Motor neuron (in vitro differentiated cells): ENCODE measurements around the gene RESP18. TPM values are rescaled to one million over a fixed set of nuclear protein-coding genes. Genes with fewer than 3 reads are reported as not detected.

Experiments
- ATAC-seq, 8 experiments: fragments of 200-7000 bp; cut with Tn5 transposase; replicated peaks in 6 of 8; 2 replicates each; pipeline ENCODE4 v1.8.0; 2021; ENCODE audit warnings: mild to moderate bottlenecking in 8 of 8, moderate library complexity in 8 of 8
- H3K27ac ChIP-seq, 2 donors: fragments of 250-450 bp; sonication (Bioruptor Pico); 2 replicates each; pipeline ENCODE4 v1.9.0; 2021; ENCODE audit warnings: antibody characterized with exemption in 2 of 2, mild to moderate bottlenecking in 2 of 2, moderate library complexity in 1 of 2
- H3K4me1 ChIP-seq, 2 donors: fragments of 250-450 bp; sonication (Bioruptor Pico); replicated peaks in 1 of 2; 2 replicates each; pipeline ENCODE4 v1.6.1; 2021; ENCODE audit warnings: antibody characterized with exemption in 2 of 2, mild to moderate bottlenecking in 2 of 2, moderate library complexity in 1 of 2
- H3K4me3 ChIP-seq, 5 donors: fragments of 250-450 bp; sonication (Bioruptor Pico); 2 replicates each; pipeline ENCODE4 v1.9.0; 2021; ENCODE audit warnings: antibody characterized with exemption in 5 of 5, mild to moderate bottlenecking in 5 of 5, moderate library complexity in 4 of 5
- WGBS, 10 experiments: fragments of 450-650 bp; shearing (Covaris generic); methylation state at CpG; one replicate each; pipeline ENCODE4 v1.0.0; 2022; 5-methylcytosine and 5-hydroxymethylcytosine counted together
- in situ Hi-C, 9 experiments: fragments of 400-800 bp; cut with MboI; loops; one replicate each; pipeline ENCODE4 v1.15.0; 2021; ENCODE audit warnings: low sequenced_read_pairs in 9 of 9, low pct_unique_long_range_greater_than_20kb in 2 of 9; ENCODE audit not compliant: unreplicated experiment in 9 of 9
- total RNA-seq, 8 experiments: library from RNA; unstranded; fragments of 300-600 nt; gene quantifications; 2 replicates each; pipeline versions ENCODE4 v1.2.3 to v1.2.4, GENCODE V29; 2022

The RESP18 gene
- total RNA-seq, 8 experiments from 2014 or later: 1.1 TPM; not detected in 7

DNA sequence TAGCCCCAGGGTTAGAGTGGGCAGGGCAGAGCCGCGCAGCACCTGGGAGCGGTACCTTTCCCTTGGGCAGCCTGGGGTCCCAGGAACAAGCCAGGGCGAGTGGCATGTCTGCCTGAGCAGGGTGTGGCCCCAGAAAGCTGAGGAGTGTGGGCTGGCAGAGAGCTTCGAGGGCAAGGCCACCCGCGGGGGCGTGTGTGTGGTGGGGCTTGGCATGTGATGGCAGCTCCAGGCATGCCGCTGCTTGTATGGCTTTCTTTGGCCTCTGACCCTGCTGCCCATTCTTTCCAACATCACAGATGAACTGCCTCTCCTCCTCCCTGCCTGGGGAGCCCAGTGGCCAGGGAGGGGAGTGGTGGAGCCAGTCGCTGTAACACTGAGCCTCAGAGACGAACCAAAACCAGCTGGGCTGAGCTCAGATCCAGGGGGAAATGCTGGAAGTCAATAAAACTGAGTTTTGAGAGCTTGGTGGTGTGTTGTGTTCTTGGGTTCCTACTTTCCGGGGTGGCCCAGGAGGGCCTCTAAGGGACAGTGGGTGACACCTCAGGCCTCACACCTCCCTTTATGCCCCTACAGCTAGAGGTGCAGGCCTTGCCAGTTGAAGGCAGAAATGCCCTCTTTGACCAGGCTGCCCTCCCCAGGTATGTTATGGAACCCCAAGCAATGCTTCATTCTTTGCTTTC, 46.0 kb downstream of the RESP18 start:
- 20 to 84% (median 78%) methylated on average over 1 to 10 of the region's 12 CpGs; no CpG with 5 or more reads in 4 of the 10 experiments for WGBS, 10 experiments
- no peak overlapping the region for H3K4me3 ChIP-seq
- in situ Hi-C loops: no loop called here
- peak in 6 of 8 experiments; percentile 2 to 43 (median 28) for ATAC-seq
- peak overlapping the region in 1 of 2 donors; percentile 44 for H3K27ac ChIP-seq
- H3K4me1 ChIP-seq: peaks cover 0 to 7% of the 10 kb centered on the region in 2 donors

DNA sequence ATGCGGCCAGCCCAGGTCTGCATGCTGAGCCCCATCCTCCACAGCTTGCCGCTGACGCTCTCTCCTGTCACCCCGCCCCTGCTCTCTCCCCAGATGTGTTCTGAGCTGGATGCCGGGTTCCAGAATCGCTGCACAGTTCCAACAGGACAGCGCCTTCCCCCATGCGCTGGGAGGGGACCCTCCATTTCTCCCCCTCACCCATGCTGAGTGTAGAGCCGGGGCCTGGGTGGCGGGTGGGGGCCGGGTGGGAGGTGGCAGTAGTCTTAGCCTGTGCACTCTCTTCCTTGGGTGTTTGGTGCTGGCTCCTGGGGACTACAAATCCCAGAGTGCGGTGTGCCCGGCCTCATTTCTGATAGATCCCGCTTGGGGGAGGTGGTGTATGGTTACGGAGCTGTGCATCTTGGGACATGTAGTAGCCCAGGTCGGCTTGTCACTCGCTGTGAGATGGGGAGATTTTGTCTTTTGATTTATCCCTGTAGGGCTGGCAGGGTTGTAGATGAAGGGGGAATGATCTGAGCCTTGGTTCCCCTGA, 46.6 kb downstream of the RESP18 start:
- peak; percentile 67 to 84 (median 80) for ATAC-seq
- in situ Hi-C loops: no loop called here
- H3K4me1 ChIP-seq: peaks cover 0 to 7% of the 10 kb centered on the region in 2 donors
- peak overlapping the region in 1 of 2 donors; percentile 58 for H3K27ac ChIP-seq
- H3K4me3 ChIP-seq: no peak overlapping the region
- 0 to 60% (median 32%) methylated on average over 1 to 4 of the region's 17 CpGs; no CpG with 5 or more reads in 6 of the 10 experiments for WGBS, 10 experiments

DNA sequence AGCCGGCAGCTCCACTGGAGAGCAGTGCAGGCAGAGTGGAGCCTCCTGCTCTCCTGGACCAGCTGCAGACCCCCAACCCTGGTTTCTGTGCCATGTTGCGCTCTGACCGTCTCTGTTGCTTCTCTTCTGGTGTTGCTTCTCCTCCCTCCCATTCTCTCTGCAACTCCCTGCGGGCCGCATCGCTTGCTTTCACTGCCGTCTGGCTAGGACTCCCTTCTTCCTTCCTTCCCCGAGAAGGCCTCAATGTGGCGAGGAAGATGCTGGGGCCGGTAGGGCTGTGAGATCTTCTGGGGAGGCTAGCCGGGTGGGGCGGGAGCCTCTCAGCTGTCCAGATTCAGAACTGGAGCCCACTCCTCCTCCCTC, 47.2 kb downstream of the RESP18 start:
- no peak for ATAC-seq
- 71 to 100% (median 90%) methylated on average over 1 to 8 of the region's 12 CpGs; no CpG with 5 or more reads in 4 of the 10 experiments for WGBS, 10 experiments
- H3K4me1 ChIP-seq: peaks cover under 1 to 8% of the 10 kb centered on the region in 2 donors
- no peak overlapping the region for H3K4me3 ChIP-seq
- peak overlapping the region in 1 of 2 donors; percentile 58 for H3K27ac ChIP-seq
- in situ Hi-C loops: no loop called here

DNA sequence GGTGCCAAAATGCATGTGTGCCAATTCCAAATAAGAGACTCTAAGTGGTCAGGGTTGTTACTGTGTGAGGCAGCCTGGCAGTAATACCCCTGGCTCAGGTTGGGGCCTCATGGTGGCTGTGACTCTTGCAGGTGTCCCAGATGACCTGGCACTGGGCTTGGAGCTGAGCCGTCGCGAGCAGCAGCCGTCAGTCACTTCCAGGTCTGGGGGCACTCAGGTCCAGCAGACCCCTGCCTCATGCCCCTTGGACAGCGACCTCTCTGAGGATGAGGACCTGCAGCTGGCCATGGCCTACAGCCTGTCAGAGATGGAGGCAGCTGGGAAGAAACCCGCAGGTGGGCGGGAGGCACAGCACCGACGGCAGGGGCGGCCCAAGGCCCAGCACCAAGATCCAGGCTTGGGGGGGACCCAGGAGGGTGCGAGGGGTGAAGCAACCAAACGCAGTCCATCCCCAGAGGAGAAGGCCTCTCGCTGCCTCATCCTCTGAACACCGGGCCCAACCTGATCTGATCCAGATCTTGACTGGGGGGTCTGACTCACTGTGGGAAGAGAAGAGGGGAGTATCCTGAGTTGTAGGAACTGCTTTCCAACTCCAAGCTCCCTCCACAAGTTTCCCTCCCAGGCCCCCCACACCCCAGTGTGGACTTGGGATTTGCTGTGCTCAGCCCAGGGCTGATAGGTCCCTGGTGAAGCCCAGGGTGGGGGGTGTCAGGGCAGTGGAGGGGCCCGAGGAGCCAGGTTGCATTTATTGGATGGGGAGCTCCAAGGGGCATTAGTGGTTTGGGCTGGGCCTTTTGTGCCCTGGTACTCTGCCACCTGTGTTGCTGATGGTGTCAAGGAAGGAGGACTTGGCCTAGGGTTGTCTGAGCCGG, 47.8 kb downstream of the RESP18 start:
- H3K4me3 ChIP-seq: no peak overlapping the region
- no peak for ATAC-seq
- H3K4me1 ChIP-seq: peaks cover 4 to 14% of the 10 kb centered on the region in 2 donors
- 80 to 100% (median 93%) methylated on average over 1 to 11 of the region's 16 CpGs; no CpG with 5 or more reads in 6 of the 10 experiments for WGBS, 10 experiments
- H3K27ac ChIP-seq: no peak overlapping the region
- in situ Hi-C loops: no loop called here

DNA sequence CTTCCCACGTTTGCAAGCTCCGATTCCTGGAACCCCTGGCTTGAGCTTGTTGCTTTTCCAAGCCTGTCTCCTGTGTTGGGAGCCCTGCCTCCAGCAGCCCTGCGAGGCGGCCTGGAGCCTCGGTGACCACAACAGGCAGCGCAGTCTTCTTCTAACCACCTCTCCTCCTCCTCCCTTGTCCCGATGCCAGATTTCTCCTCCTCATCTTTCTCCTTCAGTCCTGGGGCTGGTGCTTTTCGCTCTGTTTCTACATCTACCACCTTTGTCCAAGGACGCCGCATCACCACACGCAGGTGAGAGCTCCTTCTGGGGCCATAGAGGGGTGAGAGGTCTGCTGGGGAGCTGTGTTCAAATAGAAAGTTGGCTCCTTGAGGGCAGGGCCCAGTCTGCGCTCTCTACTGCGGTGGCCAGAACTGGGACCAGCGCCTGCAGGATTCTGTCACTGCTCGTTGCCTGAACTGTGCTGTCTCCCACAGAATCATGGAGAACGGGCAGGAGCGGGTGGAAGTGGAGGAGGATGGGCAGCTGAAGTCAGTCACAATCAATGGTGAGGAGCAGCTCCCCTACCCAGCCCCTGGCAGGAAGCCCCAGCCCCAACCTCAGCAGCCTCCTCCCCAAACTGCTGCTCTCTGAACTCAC, 49.5 kb downstream of the RESP18 start:
- no peak overlapping the region for H3K27ac ChIP-seq
- H3K4me1 ChIP-seq: peaks cover 11 to 21% of the 10 kb centered on the region in 2 donors
- no peak overlapping the region for H3K4me3 ChIP-seq
- ATAC-seq: no peak
- in situ Hi-C loops: no loop called here
- 25 to 100% (median 96%) methylated on average over 1 to 9 of the region's 17 CpGs; no CpG with 5 or more reads in 3 of the 10 experiments for WGBS, 10 experiments

DNA sequence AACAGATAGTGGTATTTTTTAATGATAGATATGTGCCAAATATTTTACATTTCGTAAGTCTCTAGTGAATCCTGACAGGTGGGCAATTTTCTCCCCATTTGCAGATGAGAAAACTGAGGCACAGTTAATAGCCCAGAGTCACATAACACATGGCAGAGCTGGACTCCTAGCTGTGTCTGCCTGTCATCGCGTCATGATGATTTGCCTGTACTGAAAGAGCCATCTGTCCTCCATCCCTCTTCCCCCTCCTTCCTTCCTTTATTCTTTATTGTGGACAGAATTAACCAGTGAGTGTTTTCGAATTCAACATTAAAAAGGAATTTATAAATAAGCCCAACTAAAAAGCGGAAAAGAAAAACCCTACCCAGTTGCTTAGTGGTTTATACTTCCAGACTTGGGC, 50.2 kb downstream of the RESP18 start:
- WGBS, 10 experiments: 0 to 100% (median 81%) methylated on average over 1 to 5 of the region's 5 CpGs; no CpG with 5 or more reads in 1 of the 10 experiments
- H3K27ac ChIP-seq: no peak overlapping the region
- ATAC-seq: no peak
- H3K4me1 ChIP-seq: peaks cover 14 to 25% of the 10 kb centered on the region in 2 donors
- H3K4me3 ChIP-seq: no peak overlapping the region
- in situ Hi-C loops: no loop called here

DNA sequence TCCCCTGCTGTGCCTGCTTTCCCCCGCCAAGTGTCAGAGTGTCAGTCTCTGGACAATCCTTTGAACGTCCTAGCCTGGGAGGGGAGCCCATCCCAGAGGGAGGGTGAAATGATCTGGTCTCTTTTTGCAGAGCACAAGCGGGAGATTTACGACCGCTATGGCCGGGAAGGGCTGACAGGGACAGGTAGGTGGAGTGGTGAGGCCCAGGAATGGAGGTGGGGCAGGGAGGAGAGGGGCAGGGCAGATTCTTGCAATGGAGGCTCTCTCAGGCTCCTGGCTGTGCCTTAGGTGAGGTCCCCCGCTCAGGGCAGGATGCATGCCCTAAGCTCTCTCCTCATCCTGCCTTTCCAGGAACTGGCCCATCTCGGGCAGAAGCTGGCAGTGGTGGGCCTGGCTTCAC, 51.0 kb downstream of the RESP18 start:
- peaks cover 14 to 25% of the 10 kb centered on the region in 2 donors for H3K4me1 ChIP-seq
- in situ Hi-C loops: no loop called here

DNA sequence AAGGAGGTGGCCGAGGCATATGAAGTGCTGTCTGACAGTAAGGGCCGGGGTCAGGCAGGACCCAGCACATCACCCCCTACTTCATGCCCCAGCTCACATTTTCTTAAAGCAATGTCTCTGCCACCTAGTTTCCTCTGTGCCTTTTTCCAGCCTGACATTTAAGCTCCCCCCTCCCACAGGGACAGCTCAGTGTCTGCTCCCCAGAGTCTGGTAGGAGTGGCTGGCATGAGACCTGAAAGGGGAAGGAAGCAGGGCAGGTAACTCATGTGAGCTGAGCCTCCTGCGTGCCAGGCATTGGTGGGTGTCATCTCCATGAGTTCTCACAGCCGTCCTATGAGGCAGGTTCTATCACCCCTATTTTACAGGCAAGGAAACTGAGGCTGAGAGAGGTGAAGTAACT, 51.9 kb downstream of the RESP18 start:
- no peak overlapping the region for H3K27ac ChIP-seq
- H3K4me1 ChIP-seq: peaks cover 14 to 20% of the 10 kb centered on the region in 2 donors
- in situ Hi-C loops: no loop called here
- ATAC-seq: no peak
- WGBS, 10 experiments: 83 to 100% (median 100%) methylated on average over 1 to 2 of the region's 4 CpGs; no CpG with 5 or more reads in 5 of the 10 experiments
- H3K4me3 ChIP-seq: peak overlapping the region in 2 of 5 donors; percentile 64 to 84

More for the DNA sequence above, 51.0 kb downstream of the RESP18 start:
- ATAC-seq: no peak
- Histone ChIP-seq H3K27ac (no peak overlapping the region), H3K4me3 (no peak overlapping the region)
- 20 to 83% (median 70%) methylated on average over 1 to 6 of the region's 8 CpGs; no CpG with 5 or more reads in 3 of the 10 experiments for WGBS, 10 experiments

DNA sequence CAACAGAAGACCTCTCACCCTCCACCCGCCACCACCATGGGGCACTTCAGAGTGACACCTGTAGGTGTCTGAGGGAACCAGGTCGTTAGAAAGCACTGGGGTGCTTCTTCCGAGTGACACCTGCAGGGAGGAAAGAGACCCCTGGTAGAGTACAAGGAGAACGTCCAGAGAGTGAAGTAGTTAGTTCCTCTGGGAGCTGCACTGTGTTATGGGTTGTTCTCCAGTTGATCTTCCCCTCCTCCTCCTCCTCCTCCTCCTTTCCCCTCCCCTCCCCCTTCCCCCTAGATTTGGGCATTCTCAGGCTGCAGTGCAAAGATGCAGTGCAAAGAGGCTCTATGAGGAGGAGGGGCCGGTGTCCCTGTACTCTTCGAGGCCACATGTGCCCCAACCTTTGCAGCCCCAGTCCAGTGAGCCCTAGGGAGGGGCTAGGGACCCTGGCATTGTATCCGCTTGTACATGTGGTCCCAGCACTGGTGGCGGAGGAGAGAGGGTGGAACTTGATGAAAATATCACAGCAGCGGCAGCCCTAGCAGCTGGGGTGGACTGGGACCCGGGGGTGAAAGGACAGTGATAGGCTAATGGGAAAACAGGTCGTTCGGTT, 52.5 kb downstream of the RESP18 start:
- H3K4me3 ChIP-seq: peak overlapping the region; percentile 44 to 84 (median 64)
- H3K4me1 ChIP-seq: peaks cover 14 to 18% of the 10 kb centered on the region in 2 donors
- in situ Hi-C loops: no loop called here
- WGBS, 10 experiments: 41 to 69% (median 60%) methylated on average over 2 to 4 of the region's 12 CpGs; no CpG with 5 or more reads in 6 of the 10 experiments
- peak overlapping the region; percentile 90 to 94 for H3K27ac ChIP-seq
- ATAC-seq: no peak

DNA sequence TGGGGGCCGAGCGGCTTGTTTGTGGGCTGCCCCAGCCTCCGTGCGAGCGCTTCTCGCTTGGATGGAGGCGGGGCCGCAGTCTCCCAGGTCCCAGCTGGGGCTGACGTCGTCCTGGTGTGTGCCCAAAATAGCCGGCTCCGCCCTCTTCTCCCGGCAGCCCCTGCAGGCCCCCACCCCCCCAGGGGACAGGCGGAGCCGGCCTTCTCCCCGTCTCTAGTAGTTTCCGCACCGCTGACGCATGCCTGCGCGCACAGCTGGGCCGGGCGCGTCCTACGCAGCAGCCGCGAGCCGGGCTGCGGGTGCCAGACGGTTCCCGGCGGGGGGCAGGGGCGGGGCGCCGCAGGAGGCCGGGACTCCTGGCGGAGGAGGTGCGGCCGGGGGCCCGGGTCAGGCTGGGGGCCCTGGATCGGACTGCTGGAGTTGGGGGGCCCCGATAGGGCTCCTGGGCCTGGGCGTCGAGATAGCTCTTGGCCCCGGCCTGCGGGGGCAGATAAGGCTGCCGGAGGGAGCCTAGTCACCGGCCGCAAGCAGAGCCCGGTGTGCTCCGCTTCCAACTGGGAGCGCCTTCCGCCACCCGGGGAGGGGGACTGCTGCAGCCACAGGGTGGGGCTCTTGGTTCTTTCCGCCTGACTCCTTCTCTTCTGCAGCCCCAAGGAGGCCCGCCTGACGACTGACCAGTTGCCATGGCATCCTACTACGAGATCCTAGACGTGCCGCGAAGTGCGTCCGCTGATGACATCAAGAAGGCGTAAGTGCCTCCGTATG, 53.2 kb downstream of the RESP18 start, which contains the start of gene DNAJB2:
Gene DNAJB2 (plus strand): TSS at position 216 of the 765 bp plus-strand sequence. CDS start 468 bp downstream, at position 684.
- peak; percentile 85 to 94 (median 87) for ATAC-seq
- peaks cover 14 to 19% of the 10 kb centered on the region in 2 donors for H3K4me1 ChIP-seq
- WGBS, 10 experiments: 0% methylated on average over 2 to 3 of the region's 65 CpGs; no CpG with 5 or more reads in 8 of the 10 experiments
- H3K27ac ChIP-seq: peak within 1 kb of the TSS; percentile 90 to 94
- H3K4me3 ChIP-seq: peak within 1 kb of the TSS; percentile 44 to 84 (median 64)
- in situ Hi-C loops: no loop called here

DNA sequence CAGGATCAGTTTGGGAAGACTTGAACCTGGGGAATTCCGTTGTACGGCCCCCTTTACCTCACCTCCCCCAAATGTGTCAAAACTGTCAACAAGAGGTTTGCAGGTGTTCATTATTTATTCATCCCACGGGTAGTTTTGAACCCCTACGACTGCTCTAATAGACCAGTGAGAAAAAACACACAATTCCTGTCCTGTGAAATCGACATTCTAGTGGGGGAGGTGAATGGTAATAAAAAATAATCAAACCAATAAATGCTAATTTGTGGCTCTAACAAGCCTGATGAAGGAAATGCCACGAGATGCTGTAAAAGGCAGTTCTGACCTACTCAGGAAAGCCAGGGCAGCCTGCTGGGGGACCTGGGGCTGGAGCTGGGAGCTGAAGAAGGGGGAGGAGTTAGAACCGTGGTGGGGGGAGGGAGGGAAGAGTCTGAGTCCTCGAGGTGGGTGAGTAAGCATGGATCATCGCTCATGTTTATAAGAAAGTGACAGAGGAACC, 53.8 kb downstream of the RESP18 start:
- Histone ChIP-seq H3K27ac (peak overlapping the region; percentile 77 to 90), H3K4me1 (peaks cover 14 to 21% of the 10 kb centered on the region in 2 donors), H3K4me3 (peak overlapping the region; percentile 16 to 84 (median 64))
- no peak for ATAC-seq
- in situ Hi-C loops: no loop called here
- WGBS, 10 experiments: 10 to 54% (median 33%) methylated on average over 1 to 6 of the region's 9 CpGs; no CpG with 5 or more reads in 4 of the 10 experiments
